ENCODE results near the gene DAB2.

- TF ChIP-seq CTCF (IDR thresholded peaks at IDR 0.05 in 4 of 5, conservative IDR thresholded peaks at IDR 0.05 in 1 of 5) (no peak), POLR2A (IDR thresholded peaks at IDR 0.05) (no peak)
Measured at GRCh38 chr5:39405083-39405843, 19.5 kb downstream of the DAB2 start.

Data from gastrocnemius medialis (tissue), 4 donors.